ENCODE results near the gene SPATS2.

The SPATS2 gene

GRCh38 chr12:49543221-49543913, 176.1 kb downstream of the SPATS2 start:
- DNase-seq, result no peak

DNA sequence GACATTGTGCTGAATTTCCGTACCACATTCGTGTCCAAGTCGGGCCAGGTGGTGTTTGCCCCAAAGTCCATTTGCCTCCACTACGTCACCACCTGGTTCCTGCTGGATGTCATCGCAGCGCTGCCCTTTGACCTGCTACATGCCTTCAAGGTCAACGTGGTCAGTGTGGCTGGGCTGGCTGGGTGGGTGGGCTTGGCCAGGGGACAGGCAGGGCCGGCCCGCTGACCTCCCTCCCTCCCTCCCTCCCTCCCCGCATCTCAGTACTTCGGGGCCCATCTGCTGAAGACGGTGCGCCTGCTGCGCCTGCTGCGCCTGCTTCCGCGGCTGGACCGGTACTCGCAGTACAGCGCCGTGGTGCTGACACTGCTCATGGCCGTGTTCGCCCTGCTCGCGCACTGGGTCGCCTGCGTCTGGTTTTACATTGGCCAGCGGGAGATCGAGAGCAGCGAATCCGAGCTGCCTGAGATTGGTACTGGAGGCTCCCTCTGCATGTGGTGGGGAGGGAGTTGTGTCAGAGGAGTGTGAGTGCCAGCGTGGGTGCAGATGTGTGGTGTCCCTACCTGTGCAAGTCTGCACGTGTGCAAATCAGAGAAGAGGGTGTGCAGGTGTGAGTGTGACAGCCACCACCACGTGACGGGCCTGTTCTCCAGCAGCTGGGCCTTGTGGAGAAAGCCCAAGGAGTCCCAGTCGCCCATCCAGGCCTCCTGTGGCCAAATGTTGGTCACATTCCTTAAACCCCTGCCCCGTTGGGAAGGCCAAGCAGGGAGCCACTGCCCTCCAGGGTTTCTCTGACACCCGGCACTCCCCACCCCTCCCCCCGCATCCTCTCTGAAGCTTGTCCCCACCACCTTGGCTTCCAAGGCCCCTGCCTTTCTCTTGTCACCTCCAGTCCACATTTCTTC, 176.9 kb downstream of the SPATS2 start:
- DNase-seq, result no peak

- DNase-seq, result no peak
Observed at GRCh38 chr12:49545815-49546214, 178.6 kb downstream of the SPATS2 start.

DNA sequence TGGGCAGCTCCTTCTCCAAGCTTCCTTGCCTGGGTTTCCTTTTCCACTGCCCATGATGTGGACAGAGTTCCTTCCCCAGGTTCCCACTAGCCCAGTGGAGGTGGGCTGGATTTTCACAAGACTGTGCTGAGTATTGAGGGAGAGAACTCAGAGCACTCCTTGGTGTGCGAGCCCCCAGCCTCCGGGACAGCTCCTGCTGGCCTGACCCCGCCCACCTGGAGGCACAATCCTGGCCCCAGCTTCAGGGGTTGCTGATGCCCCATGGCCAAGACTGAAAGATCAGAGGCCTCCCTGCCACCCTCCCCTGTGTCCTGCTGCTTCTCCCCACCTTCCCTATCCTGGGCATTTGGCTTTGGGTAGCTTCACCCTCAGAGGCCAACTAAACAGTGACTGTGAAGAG, 179.2 kb downstream of the SPATS2 start:
- no peak for DNase-seq

DNA sequence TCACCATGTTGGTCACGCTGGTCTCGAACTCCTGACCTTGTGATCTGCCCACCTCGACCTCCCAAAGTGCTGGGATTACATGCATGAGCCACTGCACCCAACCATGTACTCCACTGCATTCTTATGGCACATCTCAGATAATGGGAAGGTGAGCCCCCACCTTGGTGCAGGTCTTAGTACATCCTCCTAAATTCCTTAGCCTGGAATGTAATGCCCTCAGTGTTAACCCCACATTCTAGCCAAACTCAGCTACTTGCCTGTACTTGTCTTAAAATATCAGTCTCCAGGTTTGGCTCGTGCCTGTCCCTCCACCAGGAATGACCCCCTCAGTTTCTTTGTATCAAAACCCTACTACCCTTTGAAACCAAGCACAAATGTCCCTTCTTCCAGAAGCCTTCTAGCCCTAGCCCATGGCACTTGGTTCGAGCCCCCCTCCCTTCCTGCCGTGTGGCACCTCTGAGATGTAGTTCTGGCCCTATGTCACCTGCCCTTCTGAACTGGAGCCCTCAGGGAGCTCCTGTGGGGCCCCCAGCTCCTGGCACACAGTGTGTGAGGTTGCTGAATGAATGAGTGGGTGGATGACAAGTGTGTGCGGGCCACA, 179.9 kb downstream of the SPATS2 start:
- DNase-seq, result no peak

- no peak for DNase-seq
Observed at GRCh38 chr12:49548481-49548821, 181.2 kb downstream of the SPATS2 start.

- no peak for DNase-seq
Observed at GRCh38 chr12:49548822-49549648, 181.8 kb downstream of the SPATS2 start.

DNA sequence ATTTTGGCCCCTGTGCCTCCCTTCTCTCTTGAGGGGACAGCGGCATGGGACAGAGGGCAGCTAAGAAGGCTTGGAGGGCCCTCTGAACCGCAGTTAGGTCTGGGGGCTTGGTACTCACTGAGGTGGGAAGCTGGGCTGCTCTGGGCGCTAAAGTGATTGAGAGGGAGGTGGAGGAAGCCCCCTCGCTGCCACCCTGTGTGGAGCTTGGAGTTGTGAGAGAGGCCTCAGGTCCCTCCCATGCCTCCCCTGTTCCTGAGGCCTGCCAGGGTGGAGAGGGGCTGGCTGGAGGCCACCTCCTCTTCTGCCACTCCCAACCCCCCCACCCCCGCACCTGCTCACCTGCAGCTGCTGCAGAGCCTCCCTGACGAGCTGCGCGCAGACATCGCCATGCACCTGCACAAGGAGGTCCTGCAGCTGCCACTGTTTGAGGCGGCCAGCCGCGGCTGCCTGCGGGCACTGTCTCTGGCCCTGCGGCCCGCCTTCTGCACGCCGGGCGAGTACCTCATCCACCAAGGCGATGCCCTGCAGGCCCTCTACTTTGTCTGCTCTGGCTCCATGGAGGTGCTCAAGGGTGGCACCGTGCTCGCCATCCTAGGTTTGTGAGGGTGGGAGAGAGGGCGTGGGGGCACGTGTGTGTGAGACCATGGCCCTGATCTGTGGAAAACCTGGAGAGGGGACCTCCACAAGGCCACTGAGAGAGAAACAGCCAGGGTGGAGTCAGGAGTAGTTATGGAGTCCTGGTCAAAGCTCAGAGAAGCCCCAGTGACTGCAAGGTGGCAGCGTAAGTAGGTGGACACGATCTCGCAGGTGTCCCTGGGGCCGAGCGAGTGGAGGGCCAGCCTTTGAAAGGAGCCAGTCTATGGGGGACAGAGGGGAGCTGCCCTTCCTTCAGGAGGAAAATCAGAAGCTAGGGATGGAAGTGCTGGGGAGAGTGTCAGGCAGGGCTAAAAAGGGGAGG, 182.8 kb downstream of the SPATS2 start:
- peak; percentile 81 for DNase-seq

GRCh38 chr12:49550693-49551252, 183.5 kb downstream of the SPATS2 start:
- no peak for DNase-seq

GRCh38 chr12:49552014-49552413, 184.8 kb downstream of the SPATS2 start:
- DNase-seq, result no peak

- no peak for DNase-seq
Observed at GRCh38 chr12:49552425-49552824, 185.2 kb downstream of the SPATS2 start.

- DNase-seq, result no peak
Observed at GRCh38 chr12:49552899-49553298, 185.6 kb downstream of the SPATS2 start.

DNA sequence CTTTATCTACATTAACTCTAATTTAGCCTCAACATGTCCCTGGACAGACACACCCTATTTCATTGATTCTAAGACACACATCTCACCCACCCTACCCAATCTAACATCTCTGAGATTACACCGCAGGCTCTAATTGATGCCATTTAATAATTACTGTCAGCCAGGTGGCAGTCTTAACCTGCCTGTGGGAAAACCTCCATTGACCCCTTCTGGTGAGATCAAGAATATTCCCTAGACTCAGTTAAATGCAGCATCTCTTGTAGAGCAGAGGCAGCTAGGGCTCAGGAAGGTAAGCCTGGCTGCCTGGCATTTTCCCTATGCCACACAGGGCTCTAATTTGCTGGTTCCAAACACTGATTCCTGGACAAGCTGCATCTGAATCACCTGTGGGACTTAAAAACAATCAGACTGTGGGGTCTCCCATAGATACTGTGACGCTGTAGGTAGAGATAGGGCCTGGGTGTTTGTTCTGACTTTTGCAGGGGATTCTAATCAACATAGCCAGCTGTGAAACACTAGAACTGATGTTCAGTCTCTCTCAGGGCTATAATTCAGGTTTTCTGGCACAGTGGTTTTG, 186.3 kb downstream of the SPATS2 start:
- DNase-seq, result peak; percentile 70

DNA sequence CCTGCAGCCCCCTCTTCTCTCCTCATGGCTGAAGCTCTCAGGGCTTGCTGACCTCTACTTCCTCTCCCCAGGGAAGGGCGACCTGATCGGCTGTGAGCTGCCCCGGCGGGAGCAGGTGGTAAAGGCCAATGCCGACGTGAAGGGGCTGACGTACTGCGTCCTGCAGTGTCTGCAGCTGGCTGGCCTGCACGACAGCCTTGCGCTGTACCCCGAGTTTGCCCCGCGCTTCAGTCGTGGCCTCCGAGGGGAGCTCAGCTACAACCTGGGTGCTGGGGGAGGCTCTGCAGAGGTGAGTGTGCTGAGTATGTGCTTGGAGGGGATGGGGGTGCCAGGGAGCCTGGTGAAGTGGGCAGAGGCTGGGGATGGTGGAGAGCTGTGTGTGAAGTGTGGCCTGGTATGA, 187.0 kb downstream of the SPATS2 start:
- DNase-seq, result no peak

GRCh38 chr12:49555631-49556390, 188.5 kb downstream of the SPATS2 start:
- no peak for DNase-seq

DNA sequence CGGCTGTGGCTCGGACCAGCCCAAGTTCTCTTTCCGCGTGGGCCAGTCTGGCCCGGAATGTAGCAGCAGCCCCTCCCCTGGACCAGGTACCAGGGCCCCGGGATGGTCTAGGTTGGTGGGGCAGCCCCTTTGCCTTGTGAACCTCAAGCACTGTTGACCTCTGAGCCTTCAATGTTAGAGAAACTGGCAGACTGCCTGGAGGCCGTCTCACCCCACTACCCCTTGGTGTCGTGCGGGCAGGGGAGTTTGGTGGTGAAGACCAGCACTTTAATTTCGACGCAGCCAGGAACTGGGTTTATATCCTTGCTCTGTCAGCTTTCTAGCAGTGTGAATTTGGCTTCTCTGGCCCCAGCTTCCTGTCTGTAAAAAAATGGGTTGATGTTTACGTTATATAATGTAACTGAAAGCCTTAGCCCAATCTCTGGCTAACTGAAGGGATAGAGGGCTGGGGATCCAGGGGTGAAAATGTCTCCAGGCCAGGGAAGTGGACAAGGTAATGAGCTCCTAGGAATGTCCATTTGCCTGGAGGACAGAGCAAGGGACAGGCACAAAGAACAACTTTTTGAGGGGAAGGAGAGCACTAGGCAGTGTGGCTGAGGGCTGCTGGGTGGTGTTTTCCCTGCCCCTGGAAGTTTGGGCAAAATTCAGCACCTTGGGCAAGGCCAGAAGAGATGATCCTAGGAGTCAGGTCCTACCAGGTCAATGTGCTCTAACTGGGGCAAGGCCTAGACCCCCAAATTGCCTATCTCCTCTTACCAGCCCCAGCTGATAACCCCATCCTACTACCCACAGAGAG, 189.3 kb downstream of the SPATS2 start:
- no peak for DNase-seq

- no peak for DNase-seq
Observed at GRCh38 chr12:49557187-49557916, 190.1 kb downstream of the SPATS2 start.

DNA sequence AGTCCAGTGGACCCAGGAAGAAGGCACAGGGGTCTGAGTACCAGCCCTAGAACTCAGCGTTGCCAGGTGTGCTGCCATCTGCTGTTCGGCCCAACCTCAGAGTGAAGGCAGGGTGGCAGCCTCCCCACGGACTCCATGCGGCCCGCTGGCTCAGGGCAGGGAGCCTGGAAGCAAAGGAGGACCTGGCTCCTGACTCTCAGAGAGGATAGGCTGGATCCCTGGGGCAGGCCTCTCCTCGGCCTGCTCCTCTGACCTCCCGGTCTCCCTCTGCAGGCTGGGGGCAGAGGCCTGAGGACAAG, 190.6 kb downstream of the SPATS2 start:
- no peak for DNase-seq

GRCh38 chr12:49558526-49558925, 191.3 kb downstream of the SPATS2 start:
- no peak for DNase-seq
